Measurements from ENCODE around the gene MYH1. TPM values are rescaled to one million over a fixed set of nuclear protein-coding genes. Genes with fewer than 3 reads are reported as not detected.
"Not testable (repeated sequence)": the region's sequence is repeated elsewhere in the genome, so short reads cannot be mapped to it uniquely, and the experiment has no call there.

Gene MYH1
- total RNA-seq, 4 donors from 2014 or later = 1,190 to 2,066 (median 1,615) TPM

DNA sequence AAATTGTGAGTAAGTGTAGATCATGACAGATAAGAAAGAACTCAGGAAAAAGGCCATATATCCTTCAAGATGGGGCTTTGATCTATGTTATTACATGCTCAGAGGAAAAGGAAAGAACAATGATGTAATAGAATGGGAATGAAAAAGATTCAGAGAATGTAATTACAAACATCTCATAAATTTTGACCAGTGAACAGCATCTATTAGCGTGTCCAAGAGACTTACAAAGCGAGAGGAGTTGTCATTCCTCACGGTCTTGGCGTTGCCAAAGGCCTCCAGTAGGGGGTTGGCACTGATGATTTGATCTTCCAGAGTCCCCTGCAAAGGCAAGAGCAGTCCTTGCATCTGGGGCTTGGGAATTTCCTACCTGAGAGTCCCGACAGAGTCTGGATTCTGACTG, 25.1 kb upstream of the MYH1 start:
- H3K9me3 ChIP-seq; intact Hi-C loops (cut with DNase I; ENCODE audit: low total_unique reads); H3K4me3 ChIP-seq; in situ Hi-C loops (cut with MboI; ENCODE audit: low sequenced_read_pairs in 4 of 4); DNase-seq; H3K27me3 ChIP-seq; H3K4me1 ChIP-seq; H3K36me3 ChIP-seq: not testable (repeated sequence)
- TF ChIP-seq, protein P1, sequence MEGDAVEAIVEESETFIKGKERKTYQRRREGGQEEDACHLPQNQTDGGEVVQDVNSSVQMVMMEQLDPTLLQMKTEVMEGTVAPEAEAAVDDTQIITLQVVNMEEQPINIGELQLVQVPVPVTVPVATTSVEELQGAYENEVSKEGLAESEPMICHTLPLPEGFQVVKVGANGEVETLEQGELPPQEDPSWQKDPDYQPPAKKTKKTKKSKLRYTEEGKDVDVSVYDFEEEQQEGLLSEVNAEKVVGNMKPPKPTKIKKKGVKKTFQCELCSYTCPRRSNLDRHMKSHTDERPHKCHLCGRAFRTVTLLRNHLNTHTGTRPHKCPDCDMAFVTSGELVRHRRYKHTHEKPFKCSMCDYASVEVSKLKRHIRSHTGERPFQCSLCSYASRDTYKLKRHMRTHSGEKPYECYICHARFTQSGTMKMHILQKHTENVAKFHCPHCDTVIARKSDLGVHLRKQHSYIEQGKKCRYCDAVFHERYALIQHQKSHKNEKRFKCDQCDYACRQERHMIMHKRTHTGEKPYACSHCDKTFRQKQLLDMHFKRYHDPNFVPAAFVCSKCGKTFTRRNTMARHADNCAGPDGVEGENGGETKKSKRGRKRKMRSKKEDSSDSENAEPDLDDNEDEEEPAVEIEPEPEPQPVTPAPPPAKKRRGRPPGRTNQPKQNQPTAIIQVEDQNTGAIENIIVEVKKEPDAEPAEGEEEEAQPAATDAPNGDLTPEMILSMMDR (IDR thresholded peaks at IDR 0.05 in 4 of 5, conservative IDR thresholded peaks at IDR 0.05 in 1 of 5) = peak in 2 of 5 experiments; percentile 8 to 29
- peak overlapping the region in 2 of 4 donors; percentile 38 to 80 for H3K27ac ChIP-seq
- peak in 1 of 2 donors; percentile 40 for ATAC-seq

DNA sequence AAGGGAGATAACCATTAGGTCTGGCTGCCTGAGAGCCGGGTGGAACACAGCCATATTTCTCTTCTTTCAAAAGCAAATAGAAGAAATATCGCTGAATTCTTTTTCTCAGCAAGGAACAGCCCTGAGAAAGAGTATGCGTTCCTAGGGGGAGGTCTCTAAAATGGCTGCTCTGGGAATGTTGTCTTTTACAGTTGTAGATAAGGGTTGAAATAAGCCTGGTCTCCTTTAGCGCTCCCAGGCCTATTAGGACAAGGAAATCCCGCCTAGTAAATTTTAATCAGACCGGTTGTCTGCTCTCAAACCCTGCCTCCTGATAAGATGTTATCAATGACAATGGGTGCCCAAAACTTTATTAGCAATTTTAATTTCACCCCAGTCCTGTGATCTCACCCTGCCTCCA, 22.8 kb upstream of the MYH1 start:
- H3K36me3 ChIP-seq; in situ Hi-C loops (cut with MboI; ENCODE audit: low sequenced_read_pairs in 4 of 4); ATAC-seq; H3K9me3 ChIP-seq; H3K27me3 ChIP-seq; DNase-seq; intact Hi-C loops (cut with DNase I; ENCODE audit: low total_unique reads); H3K4me1 ChIP-seq; H3K4me3 ChIP-seq: not testable (repeated sequence)
- peak overlapping the region in 3 of 4 donors; percentile 63 to 80 (median 64) for H3K27ac ChIP-seq

DNA sequence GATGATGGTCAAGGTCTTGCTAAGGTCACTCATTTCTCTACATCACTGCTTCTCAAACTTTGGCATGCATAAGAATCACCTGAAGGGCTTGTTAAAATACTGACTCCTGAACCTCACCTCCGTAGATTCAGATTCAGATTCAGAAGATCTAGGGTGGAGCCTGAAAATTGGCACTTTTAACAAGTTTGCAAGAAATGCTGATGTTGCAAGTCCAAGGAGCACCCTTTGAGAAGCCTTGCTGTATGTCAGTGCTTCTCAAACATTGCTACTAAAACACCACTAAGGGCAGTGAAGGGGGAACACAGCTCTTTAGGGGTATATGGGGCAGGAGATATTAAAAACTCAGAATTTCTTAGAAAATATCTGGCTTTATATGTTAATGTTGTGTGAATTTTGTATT, 13.7 kb upstream of the MYH1 start:
- intact Hi-C loops (cut with DNase I; ENCODE audit: low total_unique reads) = no loop called here
- H3K36me3 ChIP-seq = no peaks in the 10 kb centered on the region
- in situ Hi-C loops (cut with MboI; ENCODE audit: low sequenced_read_pairs in 4 of 4) = no loop called here

DNA sequence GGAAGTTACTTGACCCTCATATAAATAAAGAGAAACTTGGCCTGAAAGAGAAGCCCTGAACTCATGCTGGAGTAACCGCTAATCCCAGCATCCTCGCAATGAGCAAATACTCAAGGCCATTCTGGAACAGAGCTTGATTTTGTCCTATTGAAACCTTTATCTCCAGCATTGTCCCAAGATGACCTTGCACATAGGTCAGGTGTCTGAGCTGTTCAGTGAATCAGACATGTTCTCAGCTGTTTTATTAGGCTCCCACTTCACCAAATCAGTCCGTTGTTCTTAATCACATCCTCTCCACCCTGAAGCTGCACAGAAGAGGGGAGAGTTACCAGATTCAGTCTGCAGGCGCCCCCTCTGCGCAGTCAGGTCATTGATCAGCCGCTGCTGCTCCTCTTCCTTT, 9.1 kb upstream of the MYH1 start:
- no peaks in the 10 kb centered on the region for H3K4me1 ChIP-seq
- in situ Hi-C loops (cut with MboI; ENCODE audit: low sequenced_read_pairs in 4 of 4) (no loop called here), intact Hi-C loops (cut with DNase I; ENCODE audit: low total_unique reads) (no loop called here)
- TF ChIP-seq, protein P1 (IDR thresholded peaks at IDR 0.05 in 4 of 5, conservative IDR thresholded peaks at IDR 0.05 in 1 of 5) = no peak
- TF ChIP-seq POLR2A (IDR thresholded peaks at IDR 0.05) = no peak
- H3K4me3 ChIP-seq = no peak overlapping the region
- DNase-seq = no peak
- no peaks in the 10 kb centered on the region for H3K9me3 ChIP-seq
- peak in 1 of 2 donors; percentile 8 for ATAC-seq
- peak overlapping the region in 2 of 4 donors; percentile 11 to 68 for H3K27ac ChIP-seq
- no peaks in the 10 kb centered on the region for H3K36me3 ChIP-seq
- no peaks in the 10 kb centered on the region for H3K27me3 ChIP-seq

More for the DNA sequence above, 13.7 kb upstream of the MYH1 start:
- no peak overlapping the region for H3K4me3 ChIP-seq
- no peaks in the 10 kb centered on the region for H3K27me3 ChIP-seq
- TF ChIP-seq POLR2A (IDR thresholded peaks at IDR 0.05) = no peak
- TF ChIP-seq, protein P1 (IDR thresholded peaks at IDR 0.05 in 4 of 5, conservative IDR thresholded peaks at IDR 0.05 in 1 of 5) = no peak
- no peaks in the 10 kb centered on the region for H3K4me1 ChIP-seq
- no peak for ATAC-seq
- no peaks in the 10 kb centered on the region for H3K9me3 ChIP-seq
- no peak for DNase-seq
- peak overlapping the region in 1 of 4 donors; percentile 48 for H3K27ac ChIP-seq

DNA sequence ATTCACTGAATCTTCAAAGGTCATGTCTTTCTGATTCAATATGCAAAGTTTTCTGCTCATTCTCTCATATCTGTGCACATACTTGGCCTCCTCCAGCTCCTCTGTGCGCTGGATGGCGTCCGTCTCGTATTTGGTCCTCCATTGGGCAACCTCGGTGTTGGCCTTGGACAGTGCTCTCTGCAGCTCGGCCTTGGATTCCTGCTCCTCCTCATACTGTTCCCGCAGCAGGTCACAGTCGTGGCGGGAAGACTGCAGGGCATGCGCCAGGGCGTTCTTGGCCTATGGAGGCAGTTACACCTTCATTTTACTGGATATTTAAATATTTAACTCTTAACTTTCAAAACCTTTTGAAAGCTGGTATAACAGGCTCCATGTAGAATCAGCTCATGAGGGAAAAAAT, 8.2 kb upstream of the MYH1 start:
- Histone ChIP-seq H3K4me1 (no peaks in the 10 kb centered on the region), H3K36me3 (no peaks in the 10 kb centered on the region), H3K27me3 (no peaks in the 10 kb centered on the region), H3K9me3 (no peaks in the 10 kb centered on the region), H3K27ac (peak overlapping the region in 1 of 4 donors; percentile 68), H3K4me3 (no peak overlapping the region)
- TF ChIP-seq, protein P1 (IDR thresholded peaks at IDR 0.05 in 4 of 5, conservative IDR thresholded peaks at IDR 0.05 in 1 of 5) = no peak
- TF ChIP-seq POLR2A (IDR thresholded peaks at IDR 0.05) = no peak
- DNase-seq (peak in 1 of 2 donors; percentile 51), ATAC-seq (peak in 1 of 2 donors; percentile 60)
- intact Hi-C loops (cut with DNase I; ENCODE audit: low total_unique reads) = no loop called here
- in situ Hi-C loops (cut with MboI; ENCODE audit: low sequenced_read_pairs in 4 of 4) = no loop called here
